ENCODE data around the gene PYGM. TPM values are rescaled to one million over a fixed set of nuclear protein-coding genes. Genes with fewer than 3 reads are reported as not detected.

The PYGM gene
- total and polyA plus RNA-seq, 2 of the 13 experiments (the other 11 are each of a cell fraction or from before 2014, with no cell fraction given): 0.11 to 0.12 TPM

GRCh38 chr11:64778473-64779298, 18.9 kb upstream of the PYGM start, which contains the start of gene SF1 (continued):
- TF ChIP-seq TBX2 (CRISPR knock-in tag; IDR thresholded peaks at IDR 0.05; ENCODE audit: borderline replicate concordance) (peak; percentile 66), ZNF256 (CRISPR knock-in tag; conservative IDR thresholded peaks at IDR 0.05) (no peak), NFYB (CRISPR knock-in tag; IDR thresholded peaks at IDR 0.05) (peak; percentile 88), NFIC (IDR thresholded peaks at IDR 0.05; ENCODE audit: low read length) (no peak), RFXANK (CRISPR knock-in tag; IDR thresholded peaks at IDR 0.05) (0 out of 2 replicates have a peak, but pooled peaks have one; percentile 45), ZNF557 (CRISPR knock-in tag; IDR thresholded peaks at IDR 0.05) (no peak), CREB3 (CRISPR knock-in tag; IDR thresholded peaks at IDR 0.05) (no peak), POLR2G (IDR thresholded peaks at IDR 0.05; ENCODE audit: low read depth, low read length) (peak; percentile 87), ZNF792 (CRISPR knock-in tag; IDR thresholded peaks at IDR 0.05) (0 out of 2 replicates have a peak, but pooled peaks have one; percentile 53), KDM6A (CRISPR knock-in tag; IDR thresholded peaks at IDR 0.05; ENCODE audit: low read depth) (no peak), HNF4A (CRISPR knock-in tag; IDR thresholded peaks at IDR 0.05) (peak; percentile 28; the same call in 1 of the 2 replicates), ATF6 (CRISPR knock-in tag; conservative IDR thresholded peaks at IDR 0.05) (no peak), DDIT3 (CRISPR knock-in tag; IDR thresholded peaks at IDR 0.05) (no peak), MTA3 (CRISPR knock-in tag; IDR thresholded peaks at IDR 0.05) (no peak), CHD4 (IDR thresholded peaks at IDR 0.05; ENCODE audit: borderline replicate concordance, low read length) (no peak), MIER3 (CRISPR knock-in tag; IDR thresholded peaks at IDR 0.05; ENCODE audit: borderline replicate concordance) (no peak), ZNF460 (CRISPR knock-in tag; IDR thresholded peaks at IDR 0.05; ENCODE audit: borderline replicate concordance) (no peak), CCDC6 (CRISPR knock-in tag; IDR thresholded peaks at IDR 0.05) (no peak), POLR2A (IDR thresholded peaks at IDR 0.05; ENCODE audit: insufficient read depth in 1 of 2, low read depth in 2 of 2, low read length in 2 of 2) (peak; percentile 95 to 97), MED13 (CRISPR knock-in tag; IDR thresholded peaks at IDR 0.05) (no peak)
- TF ChIP-seq, protein P1, sequence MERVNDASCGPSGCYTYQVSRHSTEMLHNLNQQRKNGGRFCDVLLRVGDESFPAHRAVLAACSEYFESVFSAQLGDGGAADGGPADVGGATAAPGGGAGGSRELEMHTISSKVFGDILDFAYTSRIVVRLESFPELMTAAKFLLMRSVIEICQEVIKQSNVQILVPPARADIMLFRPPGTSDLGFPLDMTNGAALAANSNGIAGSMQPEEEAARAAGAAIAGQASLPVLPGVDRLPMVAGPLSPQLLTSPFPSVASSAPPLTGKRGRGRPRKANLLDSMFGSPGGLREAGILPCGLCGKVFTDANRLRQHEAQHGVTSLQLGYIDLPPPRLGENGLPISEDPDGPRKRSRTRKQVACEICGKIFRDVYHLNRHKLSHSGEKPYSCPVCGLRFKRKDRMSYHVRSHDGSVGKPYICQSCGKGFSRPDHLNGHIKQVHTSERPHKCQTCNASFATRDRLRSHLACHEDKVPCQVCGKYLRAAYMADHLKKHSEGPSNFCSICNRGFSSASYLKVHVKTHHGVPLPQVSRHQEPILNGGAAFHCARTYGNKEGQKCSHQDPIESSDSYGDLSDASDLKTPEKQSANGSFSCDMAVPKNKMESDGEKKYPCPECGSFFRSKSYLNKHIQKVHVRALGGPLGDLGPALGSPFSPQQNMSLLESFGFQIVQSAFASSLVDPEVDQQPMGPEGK (CRISPR knock-in tag; IDR thresholded peaks at IDR 0.05): peak; percentile 61
- TF ChIP-seq, protein P2, sequence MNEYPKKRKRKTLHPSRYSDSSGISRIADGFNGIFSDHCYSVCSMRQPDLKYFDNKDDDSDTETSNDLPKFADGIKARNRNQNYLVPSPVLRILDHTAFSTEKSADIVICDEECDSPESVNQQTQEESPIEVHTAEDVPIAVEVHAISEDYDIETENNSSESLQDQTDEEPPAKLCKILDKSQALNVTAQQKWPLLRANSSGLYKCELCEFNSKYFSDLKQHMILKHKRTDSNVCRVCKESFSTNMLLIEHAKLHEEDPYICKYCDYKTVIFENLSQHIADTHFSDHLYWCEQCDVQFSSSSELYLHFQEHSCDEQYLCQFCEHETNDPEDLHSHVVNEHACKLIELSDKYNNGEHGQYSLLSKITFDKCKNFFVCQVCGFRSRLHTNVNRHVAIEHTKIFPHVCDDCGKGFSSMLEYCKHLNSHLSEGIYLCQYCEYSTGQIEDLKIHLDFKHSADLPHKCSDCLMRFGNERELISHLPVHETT (CRISPR knock-in tag; conservative IDR thresholded peaks at IDR 0.05): peak; percentile 81

Measured in HepG2 (cell line).